Panc1 (cell line): ENCODE results near the gene HEATR5A. TPM values are rescaled to one million over a fixed set of nuclear protein-coding genes. Genes with fewer than 3 reads are reported as not detected.

Source experiments
- ATAC-seq: fragments of 200-7000 bp; cut with Tn5 transposase; 2 replicates; pipeline ENCODE4 v1.9.1; 2020; ENCODE audit warnings: mild to moderate bottlenecking, moderate library complexity
- BruUV-seq: library from RNA; stranded (reverse); fragments of 400-500 nt; replicated peaks from 2 replicates; lab custom pipeline; 2021; lab: Mats Ljungman, UMichigan
- CTCF ChIA-PET: fragments of 300-600 bp; sonication (Branson Sonifier 250); formaldehyde crosslinking; loops from one replicate; lab custom pipeline; 2022; ENCODE audit warnings: antibody characterized with exemption; lab: Charles Lee
- POLR2A ChIA-PET: fragments of 300-600 bp; sonication (Branson Sonifier 250); formaldehyde crosslinking; loops from one replicate; lab custom pipeline; 2022; ENCODE audit warnings: antibody characterized with exemption; lab: Charles Lee
- DNase-seq: peaks from one replicate; pipeline ENCODE4 v3.0.0-alpha.2; 2010; ENCODE audit warnings: low read depth, low spot score
- H3K27ac ChIP-seq: 2 replicates; pipeline ENCODE4 v1.5.1; 2011; ENCODE audit warnings: mild to moderate bottlenecking, low read length, inconsistent platforms
- H3K27me3 ChIP-seq: fragments of 200-500 bp; sonication (Bioruptor generic); 2 replicates; pipeline ENCODE4 v1.6.0; 2014; ENCODE audit warnings: low read length, inconsistent platforms; ENCODE audit not compliant: control insufficient read depth, insufficient read depth
- H3K36me3 ChIP-seq: fragments of 200-500 bp; sonication (Bioruptor generic); 2 replicates; pipeline ENCODE4 v1.5.1; 2014; ENCODE audit warnings: inconsistent platforms, mild to moderate bottlenecking, low read length, moderate library complexity; ENCODE audit not compliant: control insufficient read depth, insufficient read depth
- H3K4me1 ChIP-seq: 2 replicates; pipeline ENCODE4 v1.5.1; 2011; ENCODE audit warnings: inconsistent platforms, mild to moderate bottlenecking, low read length, moderate library complexity; ENCODE audit not compliant: control insufficient read depth, insufficient read depth
- H3K4me3 ChIP-seq, 2 experiments: 2 replicates each; pipeline ENCODE4 v1.5.1; 2011 to 2012; ENCODE audit warnings: low read depth in 2 of 2, low read length in 2 of 2, mild to moderate bottlenecking in 2 of 2, inconsistent platforms in 1 of 2, moderate library complexity in 1 of 2
- H3K9me3 ChIP-seq: fragments of 200-500 bp; sonication (Bioruptor generic); 2 replicates; pipeline ENCODE4 v1.5.1; 2014; ENCODE audit warnings: low read depth, mild to moderate bottlenecking, inconsistent platforms, low read length, moderate library complexity; ENCODE audit not compliant: control insufficient read depth, insufficient read depth
- CTCF ChIP-seq: fragments of 450-650 bp; IDR thresholded peaks from 2 replicates; pipeline ENCODE4 v1.5.1; 2017; ENCODE audit warnings: mild to moderate bottlenecking
- POLR2AphosphoS5 ChIP-seq: IDR thresholded peaks from 2 replicates; pipeline ENCODE4 v1.6.1; 2012; ENCODE audit warnings: mild to moderate bottlenecking, low read depth, low read length, moderate library complexity
- REST ChIP-seq, 2 experiments: IDR thresholded peaks; 2 replicates each; pipeline ENCODE4 v1.6.1; 2011 to 2012; ENCODE audit warnings: low read depth in 2 of 2, control low read depth in 1 of 2, low read length in 1 of 2, mild to moderate bottlenecking in 1 of 2, moderate library complexity in 1 of 2; ENCODE audit not compliant: insufficient read depth in 1 of 2
- SIN3A ChIP-seq: IDR thresholded peaks from 2 replicates; pipeline ENCODE4 v1.6.1; 2012; ENCODE audit warnings: low read depth, mild to moderate bottlenecking, low read length, moderate library complexity, borderline replicate concordance; ENCODE audit not compliant: insufficient read depth
- TCF7L2 ChIP-seq: IDR thresholded peaks from 2 replicates; pipeline ENCODE4 v1.6.1; 2011; ENCODE audit warnings: mild to moderate bottlenecking, low read depth, low read length, inconsistent platforms
- in situ Hi-C: cut with HindIII; loops from 2 replicates; pipeline ENCODE4 v1.10.0; 2016; ENCODE audit warnings: low sequenced_read_pairs, low pct_unique_long_range_greater_than_20kb
- intact Hi-C: fragments of 100-400 bp; cut with micrococcal nuclease; formaldehyde crosslinking; loops from one replicate; pipeline ENCODE4 v1.10.0; 2022; ENCODE audit not compliant: unreplicated experiment
- total RNA-seq: library from RNA; stranded (reverse); gene quantifications from one replicate; pipeline ENCODE4 v1.2.1, GENCODE V29; 2021; ENCODE audit not compliant: unreplicated experiment

Gene HEATR5A
- total RNA-seq, 1 experiment from 2014 or later, result 22.0 TPM

GRCh38 chr14:31449971-31450610, 29.7 kb upstream of the HEATR5A start:
- no TSS peak for BruUV-seq
- TF ChIP-seq SIN3A (no peak), CTCF (peak; percentile 52; the same call in 1 of the 2 replicates), POLR2AphosphoS5 (no peak)
- intact Hi-C loops, result no loop called here
- POLR2A ChIA-PET, result no interaction called here
- in situ Hi-C loops, result no loop called here
- Histone ChIP-seq H3K27me3 (no peaks in the 10 kb centered on the region), H3K9me3 (no peaks in the 10 kb centered on the region), H3K4me1 (no peaks in the 10 kb centered on the region; the same call in 1 of the 2 replicates), H3K27ac (no peak overlapping the region), H3K36me3 (peaks cover 3% of the 10 kb centered on the region; the same call in 1 of the 2 replicates), H3K4me3 (no peak overlapping the region)
- peak; percentile 15 for DNase-seq
- CTCF ChIA-PET, result no interaction called here
- peak; percentile 62; the same call in 1 of the 2 replicates for ATAC-seq

- no peaks in the 10 kb centered on the region for H3K27me3 ChIP-seq
- POLR2A ChIA-PET, result no interaction called here
- H3K4me3 ChIP-seq, result no peak overlapping the region
- intact Hi-C loops, result no loop called here
- CTCF ChIA-PET, result no interaction called here
- H3K4me1 ChIP-seq, result no peaks in the 10 kb centered on the region
- in situ Hi-C loops, result no loop called here
- H3K27ac ChIP-seq, result no peak overlapping the region
- H3K9me3 ChIP-seq, result no peaks in the 10 kb centered on the region
- no peak for ATAC-seq
- peaks cover 3% of the 10 kb centered on the region; the same call in 1 of the 2 replicates for H3K36me3 ChIP-seq
- no peak for DNase-seq
- TF ChIP-seq REST (IDR thresholded peaks at IDR 0.05; ENCODE audit: insufficient read depth in 1 of 2, low read depth in 2 of 2, low read length in 1 of 2) (no peak), CTCF (no peak), POLR2AphosphoS5 (no peak), SIN3A (no peak), TCF7L2 (no peak)
- no TSS peak for BruUV-seq
These were observed 28.8 kb upstream of the HEATR5A start for GRCh38 chr14:31449136-31449535.
